ENCODE results near the gene ADAMTS3.

The ADAMTS3 gene

GRCh38 chr4:72394012-72394663 lies 174.9 kb downstream of the ADAMTS3 start:
- no peak for DNase-seq

GRCh38 chr4:72391281-72391680 lies 177.7 kb downstream of the ADAMTS3 start:
- DNase-seq: no peak

- no peak for DNase-seq
These were observed 178.6 kb downstream of the ADAMTS3 start for GRCh38 chr4:72390409-72390808.

GRCh38 chr4:72388521-72388920 lies 180.5 kb downstream of the ADAMTS3 start:
- DNase-seq: no peak

- DNase-seq: no peak
These were observed 181.1 kb downstream of the ADAMTS3 start for GRCh38 chr4:72387959-72388358.

- no peak for DNase-seq
These were observed 185.6 kb downstream of the ADAMTS3 start for GRCh38 chr4:72383439-72383838.

- no peak for DNase-seq
These were observed 190.1 kb downstream of the ADAMTS3 start for GRCh38 chr4:72378901-72379300.

GRCh38 chr4:72377491-72378194 lies 191.4 kb downstream of the ADAMTS3 start:
- peak; percentile 2 for DNase-seq

GRCh38 chr4:72376901-72377300 lies 192.1 kb downstream of the ADAMTS3 start:
- no peak for DNase-seq

GRCh38 chr4:72375073-72375736 lies 193.8 kb downstream of the ADAMTS3 start:
- no peak for DNase-seq

GRCh38 chr4:72374159-72374558 lies 194.9 kb downstream of the ADAMTS3 start:
- DNase-seq: no peak

GRCh38 chr4:72366601-72367000 lies 202.4 kb downstream of the ADAMTS3 start:
- DNase-seq: no peak

GRCh38 chr4:72365981-72366380 lies 203.0 kb downstream of the ADAMTS3 start:
- no peak for DNase-seq

GRCh38 chr4:72365016-72365415 lies 204.0 kb downstream of the ADAMTS3 start:
- DNase-seq: no peak

- no peak for DNase-seq
These were observed 208.9 kb downstream of the ADAMTS3 start for GRCh38 chr4:72360075-72360474.

GRCh38 chr4:72358483-72358882 lies 210.5 kb downstream of the ADAMTS3 start:
- no peak for DNase-seq

GRCh38 chr4:72357908-72358307 lies 211.1 kb downstream of the ADAMTS3 start:
- DNase-seq: no peak

GRCh38 chr4:72352711-72353110 lies 216.3 kb downstream of the ADAMTS3 start:
- DNase-seq: no peak

- DNase-seq: no peak
These were observed 217.5 kb downstream of the ADAMTS3 start for GRCh38 chr4:72351521-72351920.

GRCh38 chr4:72348701-72349100 lies 220.3 kb downstream of the ADAMTS3 start:
- no peak for DNase-seq

- DNase-seq: no peak
These were observed 224.6 kb downstream of the ADAMTS3 start for GRCh38 chr4:72344418-72344817.

- DNase-seq: peak; percentile 3
These were observed 227.6 kb downstream of the ADAMTS3 start for GRCh38 chr4:72341432-72341820.

- DNase-seq: no peak
These were observed 228.1 kb downstream of the ADAMTS3 start for GRCh38 chr4:72340803-72341431.

GRCh38 chr4:72338060-72338459 lies 231.0 kb downstream of the ADAMTS3 start:
- no peak for DNase-seq
